Activated T-cell treated with anti-CD3 and anti-CD28 coated beads, Interleukin-2, amount 50 U/mL, for 72 hours (primary cell): ENCODE measurements around the gene FEZF2. TPM values are rescaled to one million over a fixed set of nuclear protein-coding genes. Genes with fewer than 3 reads are reported as not detected.

ENCODE experiments used
- ATAC-seq, 2 donors: fragments of 150-1000 bp; cut with Tn5 transposase; replicated peaks in 1 of 2; 2 replicates each; pipeline ENCODE4 v1.10.0; 2021; ENCODE audit warnings: moderate library complexity in 2 of 2, mild to moderate bottlenecking in 1 of 2
- DNase-seq, 2 donors: peaks; one replicate each; pipeline ENCODE4 v3.0.0; 2021 to 2022; ENCODE audit warnings: mixed read lengths in 1 of 2
- H3K27ac Mint-ChIP-seq: one replicate; pipeline ENCODE4 v1.8.0; 2022; ENCODE audit warnings: mild to moderate bottlenecking, moderate library complexity, mixed read lengths
- H3K27me3 Mint-ChIP-seq: one replicate; pipeline ENCODE4 v1.8.0; 2022; ENCODE audit warnings: low read depth, mixed read lengths
- H3K36me3 Mint-ChIP-seq, 2 donors: one replicate each; pipeline ENCODE4 v1.8.0; 2022; ENCODE audit warnings: mixed read lengths in 2 of 2, mild to moderate bottlenecking in 1 of 2; ENCODE audit not compliant: insufficient read depth in 2 of 2
- H3K4me1 Mint-ChIP-seq: one replicate; pipeline ENCODE4 v1.8.0; 2022; ENCODE audit warnings: low read depth, mixed read lengths
- H3K4me3 Mint-ChIP-seq, 2 donors: one replicate each; pipeline ENCODE4 v1.8.0; 2022; ENCODE audit warnings: mild to moderate bottlenecking in 2 of 2, mixed read lengths in 2 of 2, moderate library complexity in 2 of 2
- H3K9me3 Mint-ChIP-seq, 2 donors: one replicate each; pipeline ENCODE4 v1.8.0; 2022; ENCODE audit warnings: mixed read lengths in 2 of 2
- total RNA-seq, 2 donors: library from RNA; stranded (reverse); gene quantifications; one replicate each; pipeline ENCODE4 v1.2.3, GENCODE V29; 2022

Gene FEZF2
- total RNA-seq, 2 donors from 2014 or later, result not detected

DNA sequence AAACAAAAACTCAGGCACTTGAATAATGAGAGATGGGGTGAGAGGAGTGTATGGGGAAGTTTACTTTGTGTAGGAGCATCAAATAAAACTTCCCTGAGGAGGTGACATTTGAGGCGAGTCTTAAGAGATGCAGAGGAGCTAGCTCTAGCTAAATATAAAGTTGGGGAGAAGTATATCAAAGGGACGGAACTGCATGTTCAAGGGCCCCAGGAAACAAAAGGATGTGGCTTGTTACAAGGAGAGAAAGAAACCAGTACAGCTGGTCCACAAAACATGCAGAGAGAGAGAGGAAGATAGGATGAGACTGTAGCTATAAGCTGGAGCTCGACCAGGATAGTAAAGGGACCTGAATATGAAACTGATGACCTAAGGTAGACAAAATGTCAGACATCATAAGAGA, 17.6 kb downstream of the FEZF2 start:
- no peak overlapping the region for H3K27ac Mint-ChIP-seq

GRCh38 chr3:62343755-62344154, 29.6 kb downstream of the FEZF2 start:
- H3K4me3 Mint-ChIP-seq, result no peak overlapping the region
- no peaks in the 10 kb centered on the region for H3K36me3 Mint-ChIP-seq
- no peaks in the 10 kb centered on the region for H3K4me1 Mint-ChIP-seq
- ATAC-seq (no peak), DNase-seq (no peak)
- H3K9me3 Mint-ChIP-seq, result peaks cover 1 to 2% of the 10 kb centered on the region in 2 donors
- peaks cover 18% of the 10 kb centered on the region for H3K27me3 Mint-ChIP-seq
- no peak overlapping the region for H3K27ac Mint-ChIP-seq

More for the DNA sequence above, 17.6 kb downstream of the FEZF2 start:
- ATAC-seq, result no peak
- Mint-ChIP-seq H3K4me3 (no peak overlapping the region), H3K27me3 (peaks cover 10% of the 10 kb centered on the region), H3K36me3 (no peaks in the 10 kb centered on the region), H3K9me3 (no peaks in the 10 kb centered on the region), H3K4me1 (no peaks in the 10 kb centered on the region)
- DNase-seq, result no peak

GRCh38 chr3:62335196-62335595, 38.2 kb downstream of the FEZF2 start:
- DNase-seq (no peak), ATAC-seq (no peak)
- Mint-ChIP-seq H3K4me3 (no peak overlapping the region), H3K27me3 (peaks cover 2% of the 10 kb centered on the region), H3K27ac (no peak overlapping the region), H3K4me1 (no peaks in the 10 kb centered on the region), H3K36me3 (no peaks in the 10 kb centered on the region), H3K9me3 (peaks cover 0 to 1% of the 10 kb centered on the region in 2 donors)

GRCh38 chr3:62332835-62333244, 40.5 kb downstream of the FEZF2 start:
- Mint-ChIP-seq H3K27ac (no peak overlapping the region), H3K27me3 (peaks cover 6% of the 10 kb centered on the region), H3K9me3 (no peaks in the 10 kb centered on the region), H3K36me3 (no peaks in the 10 kb centered on the region), H3K4me1 (no peaks in the 10 kb centered on the region), H3K4me3 (no peak overlapping the region)
- no peak for DNase-seq
- ATAC-seq, result no peak

- Mint-ChIP-seq H3K4me3 (no peak overlapping the region), H3K4me1 (no peaks in the 10 kb centered on the region), H3K27me3 (peaks cover 6% of the 10 kb centered on the region), H3K9me3 (no peaks in the 10 kb centered on the region), H3K36me3 (no peaks in the 10 kb centered on the region), H3K27ac (no peak overlapping the region)
- DNase-seq (no peak), ATAC-seq (no peak)
Observed at GRCh38 chr3:62332017-62332416, 41.3 kb downstream of the FEZF2 start.

- Mint-ChIP-seq H3K4me3 (no peak overlapping the region), H3K27me3 (peaks cover 6% of the 10 kb centered on the region), H3K9me3 (no peaks in the 10 kb centered on the region), H3K36me3 (no peaks in the 10 kb centered on the region), H3K27ac (no peak overlapping the region), H3K4me1 (no peaks in the 10 kb centered on the region)
- no peak for DNase-seq
- no peak for ATAC-seq
Observed at GRCh38 chr3:62329971-62330370, 43.4 kb downstream of the FEZF2 start.

- Mint-ChIP-seq H3K4me3 (no peak overlapping the region), H3K4me1 (no peaks in the 10 kb centered on the region), H3K9me3 (peaks cover 0 to 1% of the 10 kb centered on the region in 2 donors), H3K27me3 (peaks cover 6% of the 10 kb centered on the region), H3K27ac (no peak overlapping the region), H3K36me3 (no peaks in the 10 kb centered on the region)
- ATAC-seq (no peak), DNase-seq (no peak)
Observed at GRCh38 chr3:62325896-62326295, 47.5 kb downstream of the FEZF2 start.

DNA sequence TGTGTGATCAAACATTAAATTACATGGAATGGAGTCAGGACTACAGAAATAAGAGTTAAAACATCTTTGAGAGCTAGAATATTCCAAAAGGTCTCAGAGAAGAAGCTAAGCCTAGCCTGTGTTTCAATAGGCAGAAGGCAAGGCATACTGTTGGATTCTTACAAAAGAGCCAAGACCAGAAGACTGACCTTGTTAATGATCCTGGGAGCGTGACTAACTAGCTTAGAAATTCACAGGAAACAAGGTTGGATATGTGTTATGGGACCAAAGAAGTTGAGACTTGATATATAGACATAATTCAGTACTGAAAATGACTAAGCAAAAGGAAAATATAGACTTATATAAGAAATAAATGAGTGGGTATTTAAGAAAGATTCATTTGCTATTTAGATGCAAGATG, 50.1 kb downstream of the FEZF2 start:
- Mint-ChIP-seq H3K9me3 (peaks cover 0 to 3% of the 10 kb centered on the region in 2 donors), H3K27me3 (peaks cover 8% of the 10 kb centered on the region), H3K4me3 (no peak overlapping the region), H3K4me1 (peaks cover 11% of the 10 kb centered on the region), H3K36me3 (peaks cover 2 to 5% of the 10 kb centered on the region in 2 donors), H3K27ac (no peak overlapping the region)
- ATAC-seq (no peak), DNase-seq (no peak)
